ENCODE measurements around the gene SPHK1. TPM values are rescaled to one million over a fixed set of nuclear protein-coding genes. Genes with fewer than 3 reads are reported as not detected.

SPHK1 gene
- 52.5 and 142 TPM in 2 replicates for total RNA-seq

DNA sequence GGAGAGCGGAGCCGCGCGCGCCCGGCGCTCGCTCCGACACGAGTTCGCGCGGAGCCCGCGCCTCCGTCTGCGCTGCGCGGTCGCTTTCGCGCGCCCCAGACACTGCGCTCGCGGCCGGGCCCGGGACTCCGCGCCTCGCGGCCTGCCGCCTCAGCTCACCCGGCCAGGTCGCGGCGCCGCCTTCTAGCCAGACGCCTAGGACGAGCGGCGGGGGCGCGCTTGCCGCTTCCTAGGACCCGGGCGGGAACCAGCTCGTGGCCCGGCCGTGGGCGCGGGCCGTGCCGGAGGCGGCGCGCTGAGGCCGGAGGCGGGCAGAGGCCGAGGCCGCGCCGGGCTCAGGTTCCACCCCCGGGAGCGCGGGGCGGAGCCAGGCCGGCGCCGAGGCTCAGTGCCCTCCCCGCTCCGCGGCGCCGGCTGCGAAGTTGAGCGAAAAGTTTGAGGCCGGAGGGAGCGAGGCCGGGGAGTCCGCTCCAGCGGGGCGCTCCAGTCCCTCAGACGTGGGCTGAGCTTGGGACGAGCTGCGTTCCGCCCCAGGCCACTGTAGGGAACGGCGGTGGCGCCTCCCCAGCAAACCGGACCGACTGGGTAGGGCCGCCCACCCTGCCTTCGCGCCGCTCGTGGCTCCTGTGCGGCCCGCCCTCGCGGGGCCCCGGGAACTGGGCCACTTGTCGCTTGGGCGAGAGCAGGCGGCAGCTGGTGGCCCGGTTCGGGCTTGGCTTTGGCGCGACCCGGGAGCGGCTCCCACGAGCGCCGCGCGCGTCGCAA is at the start of gene SPHK1:
SPHK1 (plus strand) TSS at position 388 of the 765 bp plus-strand sequence. CDS start 1,036 bp downstream, outside the sequence.

DNA sequence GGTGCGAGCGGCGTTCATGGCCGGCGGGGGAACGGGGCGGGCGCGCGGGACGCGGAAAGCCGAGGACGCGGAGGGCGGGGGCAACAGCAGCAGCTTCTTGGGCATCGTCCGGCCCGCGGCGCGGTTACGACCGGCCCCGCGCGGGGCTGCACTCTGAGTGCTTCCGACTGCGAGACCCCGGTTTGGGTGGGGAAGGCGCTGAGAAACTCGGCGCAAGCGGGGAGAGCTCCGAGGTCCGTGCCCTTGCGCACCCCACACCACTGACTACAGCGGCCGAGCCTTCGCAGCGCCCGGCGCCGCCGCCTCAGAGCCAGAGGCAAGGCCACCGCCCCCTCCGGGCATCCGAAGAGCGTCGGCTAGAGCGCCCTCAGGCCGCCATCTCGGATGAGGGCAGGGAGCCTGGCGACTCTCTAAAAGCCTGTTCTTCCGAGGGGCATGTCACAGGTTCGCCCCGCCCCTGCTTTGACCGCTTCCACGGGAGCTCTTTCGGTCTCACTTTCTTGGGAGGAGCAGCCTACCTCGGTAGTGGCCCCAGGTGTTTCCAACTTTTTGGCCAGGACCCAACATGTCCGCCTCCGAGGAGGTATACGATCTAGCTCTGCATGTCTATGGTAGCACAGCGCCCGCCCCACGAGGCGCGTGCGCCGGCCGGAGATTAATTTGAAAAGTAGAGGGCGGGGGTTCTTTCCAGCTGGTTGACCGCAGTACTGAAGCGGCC is 30.7 kb upstream of the SPHK1 start, which contains the start of gene PRPSAP1:
PRPSAP1 (minus strand) TSS at position 318 of the 718 bp plus-strand sequence; CDS start at position 105, 213 bp downstream.

Other genes with a start within 250 kb of the SPHK1 start
- under 0.01 TPM in 1 of 2 replicates, not detected in the other for gene FOXJ1, start 243.4 kb upstream of the SPHK1 start, total RNA-seq
- gene RNF157, start 144.1 kb upstream of the SPHK1 start, total RNA-seq: 0.32 and 0.63 TPM in 2 replicates
- 6.8 and 8.9 TPM in 2 replicates for gene UBALD2, start 119.3 kb upstream of the SPHK1 start, total RNA-seq
- gene QRICH2, start 76.3 kb upstream of the SPHK1 start, total RNA-seq: 3.1 and 10.4 TPM in 2 replicates
- gene PRPSAP1, start 30.7 kb upstream of the SPHK1 start, total RNA-seq: 60.5 and 129 TPM in 2 replicates
- 14.7 and 51.5 TPM in 2 replicates for gene UBE2O, start 68.5 kb downstream of the SPHK1 start, total RNA-seq
- not detected in 2 replicates for gene AANAT, start 83.0 kb downstream of the SPHK1 start, total RNA-seq
- 14.9 and 50.5 TPM in 2 replicates for gene RHBDF2, start 116.8 kb downstream of the SPHK1 start, total RNA-seq
- gene CYGB, start 153.1 kb downstream of the SPHK1 start, total RNA-seq: 3.3 and 4.4 TPM in 2 replicates
- 0.38 and 0.49 TPM in 2 replicates for gene PRCD, start 155.4 kb downstream of the SPHK1 start, total RNA-seq
- 0.82 and 3.6 TPM in 2 replicates for gene ST6GALNAC2, start 201.3 kb downstream of the SPHK1 start, total RNA-seq

Measured in bladder microvascular endothelial cell (primary cell).